ENCODE measurements around the gene OR10AD1. TPM values are rescaled to one million over a fixed set of nuclear protein-coding genes. Genes with fewer than 3 reads are reported as not detected.
"Not testable (repeated sequence)": the region's sequence is repeated elsewhere in the genome, so short reads cannot be mapped to it uniquely, and the experiment has no call there.

OR10AD1 gene
- total RNA-seq, 1 donor from 2014 or later: not detected

- DNase-seq: no peak
Measured at GRCh38 chr12:48160046-48160445, 43.0 kb downstream of the OR10AD1 start.

- no peak for DNase-seq
Measured at GRCh38 chr12:48157889-48158370, 45.2 kb downstream of the OR10AD1 start.

- DNase-seq: peak; percentile 94
Measured at GRCh38 chr12:48157018-48157888, 45.8 kb downstream of the OR10AD1 start, which contains the start of gene ASB8. TSS of gene ASB8 (minus strand) at chr12:48157515. CDS start at chr12:48153496, 4,019 bp downstream.

- DNase-seq: no peak
Measured at GRCh38 chr12:48156652-48157017, 46.5 kb downstream of the OR10AD1 start.

- not testable (repeated sequence) for DNase-seq
Measured at GRCh38 chr12:48155786-48156185, 47.3 kb downstream of the OR10AD1 start.

Other genes with a start within 250 kb of the OR10AD1 start
- 73.6 TPM for gene TMEM106C, start 239.7 kb downstream of the OR10AD1 start, total RNA-seq
- gene COL2A1, start 198.8 kb downstream of the OR10AD1 start, total RNA-seq: 0.78 TPM
- gene SENP1, start 97.2 kb downstream of the OR10AD1 start, total RNA-seq: 33.5 TPM
- gene PFKM, start 83.9 kb downstream of the OR10AD1 start, total RNA-seq: 112 TPM
- gene ASB8, start 45.8 kb downstream of the OR10AD1 start, total RNA-seq: 38.8 TPM
- gene CCDC184, start 19.6 kb downstream of the OR10AD1 start, total RNA-seq: 17.0 TPM
- 50.5 TPM for gene ZNF641, start 147.6 kb upstream of the OR10AD1 start, total RNA-seq